RWPE2 (cell line): ENCODE measurements around the gene UBE3B.

Source experiments
- ATAC-seq: fragments of 200-7000 bp; cut with Tn5 transposase; 3 replicates; pipeline ENCODE4 v1.9.1; 2021; ENCODE audit warnings: low read depth
- DNase-seq: peaks from one replicate; pipeline ENCODE4 v3.0.0-alpha.2; 2020; ENCODE audit warnings: low spot score
- H3K27ac ChIP-seq: fragments of 450-650 bp; 2 replicates; pipeline ENCODE4 v1.5.1; 2017; ENCODE audit warnings: mild to moderate bottlenecking; ENCODE audit not compliant: poor library complexity, severe bottlenecking
- H3K27me3 ChIP-seq: fragments of 250-450 bp; sonication (Bioruptor Pico); 2 replicates; pipeline ENCODE4 v1.5.1; 2021; ENCODE audit warnings: mild to moderate bottlenecking, moderate library complexity; ENCODE audit not compliant: insufficient read depth, poor library complexity, severe bottlenecking
- H3K36me3 ChIP-seq: fragments of 250-450 bp; sonication (Bioruptor Pico); 2 replicates; pipeline ENCODE4 v1.5.1; 2020; ENCODE audit warnings: low read depth, mild to moderate bottlenecking, moderate library complexity
- H3K4me1 ChIP-seq: fragments of 250-450 bp; sonication (Bioruptor Pico); 2 replicates; pipeline ENCODE4 v1.5.1; 2021; ENCODE audit warnings: mild to moderate bottlenecking, moderate library complexity; ENCODE audit not compliant: insufficient read depth, poor library complexity, severe bottlenecking
- H3K4me3 ChIP-seq: fragments of 250-450 bp; sonication (Bioruptor Pico); 2 replicates; pipeline ENCODE4 v1.5.1; 2021; ENCODE audit warnings: mild to moderate bottlenecking, moderate library complexity; ENCODE audit not compliant: severe bottlenecking
- H3K9me3 ChIP-seq: fragments of 250-450 bp; sonication (Bioruptor Pico); 2 replicates; pipeline ENCODE4 v1.5.1; 2021; ENCODE audit warnings: mild to moderate bottlenecking, moderate library complexity; ENCODE audit not compliant: severe bottlenecking
- TF ChIP-seq, protein P1 (sequence below): fragments of 450-650 bp; IDR thresholded peaks from one replicate; pipeline ENCODE4 v1.5.1; 2017; ENCODE audit warnings: mild to moderate bottlenecking, moderate library complexity; ENCODE audit not compliant: poor library complexity, severe bottlenecking

The UBE3B gene

DNA sequence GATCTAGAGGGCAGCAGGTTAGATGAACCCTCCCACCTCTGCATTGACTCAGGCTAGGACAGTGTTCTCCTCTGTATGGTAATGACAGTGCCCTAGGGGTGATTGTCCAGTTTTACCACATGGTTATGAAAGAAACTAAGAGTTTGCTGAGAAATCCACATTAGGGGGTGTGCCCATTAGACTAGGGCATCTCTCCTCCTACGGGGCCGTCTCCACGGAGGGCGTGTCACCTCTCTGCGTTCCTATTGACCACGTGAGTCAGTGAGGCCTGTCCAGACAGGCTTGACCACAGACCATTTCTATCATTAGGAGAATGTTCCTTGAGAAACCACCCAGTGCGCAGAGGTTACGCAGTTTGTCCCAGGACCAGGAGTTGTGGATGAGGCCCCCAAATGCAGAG, 104.4 kb downstream of the UBE3B start:
- Histone ChIP-seq H3K4me3 (no peak overlapping the region), H3K27ac (peak overlapping the region; percentile 70), H3K36me3 (peaks cover 83% of the 10 kb centered on the region), H3K4me1 (peaks cover 10% of the 10 kb centered on the region), H3K9me3 (no peaks in the 10 kb centered on the region), H3K27me3 (no peaks in the 10 kb centered on the region)
- DNase-seq (peak; percentile 94), ATAC-seq (peak; percentile 98)
- TF ChIP-seq, protein P1, sequence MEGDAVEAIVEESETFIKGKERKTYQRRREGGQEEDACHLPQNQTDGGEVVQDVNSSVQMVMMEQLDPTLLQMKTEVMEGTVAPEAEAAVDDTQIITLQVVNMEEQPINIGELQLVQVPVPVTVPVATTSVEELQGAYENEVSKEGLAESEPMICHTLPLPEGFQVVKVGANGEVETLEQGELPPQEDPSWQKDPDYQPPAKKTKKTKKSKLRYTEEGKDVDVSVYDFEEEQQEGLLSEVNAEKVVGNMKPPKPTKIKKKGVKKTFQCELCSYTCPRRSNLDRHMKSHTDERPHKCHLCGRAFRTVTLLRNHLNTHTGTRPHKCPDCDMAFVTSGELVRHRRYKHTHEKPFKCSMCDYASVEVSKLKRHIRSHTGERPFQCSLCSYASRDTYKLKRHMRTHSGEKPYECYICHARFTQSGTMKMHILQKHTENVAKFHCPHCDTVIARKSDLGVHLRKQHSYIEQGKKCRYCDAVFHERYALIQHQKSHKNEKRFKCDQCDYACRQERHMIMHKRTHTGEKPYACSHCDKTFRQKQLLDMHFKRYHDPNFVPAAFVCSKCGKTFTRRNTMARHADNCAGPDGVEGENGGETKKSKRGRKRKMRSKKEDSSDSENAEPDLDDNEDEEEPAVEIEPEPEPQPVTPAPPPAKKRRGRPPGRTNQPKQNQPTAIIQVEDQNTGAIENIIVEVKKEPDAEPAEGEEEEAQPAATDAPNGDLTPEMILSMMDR: no peak

GRCh38 chr12:109582636-109583035, 105.2 kb downstream of the UBE3B start:
- peaks cover 83% of the 10 kb centered on the region for H3K36me3 ChIP-seq
- H3K9me3 ChIP-seq: no peaks in the 10 kb centered on the region
- peak overlapping the region; percentile 70 for H3K27ac ChIP-seq
- peaks cover 10% of the 10 kb centered on the region for H3K4me1 ChIP-seq
- TF ChIP-seq, protein P1: no peak
- no peaks in the 10 kb centered on the region for H3K27me3 ChIP-seq
- no peak overlapping the region for H3K4me3 ChIP-seq
- ATAC-seq: no peak
- DNase-seq: no peak

- DNase-seq (no peak), ATAC-seq (no peak)
- Histone ChIP-seq H3K27me3 (no peaks in the 10 kb centered on the region), H3K36me3 (peaks cover 83% of the 10 kb centered on the region), H3K4me3 (no peak overlapping the region), H3K9me3 (no peaks in the 10 kb centered on the region), H3K27ac (no peak overlapping the region), H3K4me1 (peaks cover 10% of the 10 kb centered on the region)
- TF ChIP-seq, protein P1: no peak
These were observed 106.3 kb downstream of the UBE3B start for GRCh38 chr12:109583733-109584132.
